ENCODE data around the gene APPBP2. TPM values are rescaled to one million over a fixed set of nuclear protein-coding genes. Genes with fewer than 3 reads are reported as not detected.

Gene APPBP2
- total and polyA plus RNA-seq, 2 of the 8 experiments (the other 6 are each of a cell fraction or from before 2014, with no cell fraction given) = 3.3 to 18.0 TPM

DNA sequence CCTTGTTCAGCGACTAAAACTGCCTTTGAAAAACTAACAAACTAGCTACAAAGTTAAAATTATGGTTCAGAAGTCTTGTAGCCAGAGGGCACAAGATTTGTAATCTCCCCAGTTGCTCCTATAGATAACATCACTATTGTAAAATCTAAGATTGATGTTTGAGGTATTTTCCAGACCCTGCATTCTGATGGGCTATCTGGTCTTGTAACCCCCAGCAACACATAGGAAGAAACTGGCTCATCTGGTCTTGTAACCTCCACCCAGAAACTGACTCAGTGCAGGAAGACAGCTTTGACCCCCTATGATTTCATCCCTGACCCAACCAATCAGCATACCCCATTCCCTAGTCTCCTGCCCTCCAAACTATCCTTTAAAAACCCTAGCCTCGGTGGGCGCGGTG lies 116.0 kb downstream of the APPBP2 start:
- H4K8ac ChIP-seq (ENCODE audit: extremely low read depth, insufficient read depth, low read length) = no peak overlapping the region
- no peak overlapping the region for H3K18ac ChIP-seq (ENCODE audit: extremely low read depth, low read length)
- no peak overlapping the region for H3K4ac ChIP-seq (replicated peaks; ENCODE audit: insufficient read length, low read depth, low read length)
- no peak overlapping the region for H3K56ac ChIP-seq (replicated peaks; ENCODE audit: insufficient read length, low read depth, low read length)
- H3K79me1 ChIP-seq (ENCODE audit: low read depth, low read length) = no peaks in the 10 kb centered on the region
- H2AFZ ChIP-seq (ENCODE audit: low read length) = no peak overlapping the region
- H4K91ac ChIP-seq (replicated peaks; ENCODE audit: insufficient read length, low read length) = no peak overlapping the region
- H3K27ac ChIP-seq (ENCODE audit: low read depth, low read length) = no peak overlapping the region
- H3K4me2 ChIP-seq (ENCODE audit: insufficient read depth in 1 of 2, low read depth in 2 of 2, low read length in 2 of 2) = no peak overlapping the region
- DNase-seq (ENCODE audit: low read depth in 1 of 2, low spot score in 2 of 2) = no peak
- no peak overlapping the region for H3K9ac ChIP-seq (replicated peaks in 1 of 4; ENCODE audit: extremely low read depth in 1 of 4, low read depth in 3 of 4, low read length in 3 of 4)
- H3K23ac ChIP-seq (ENCODE audit: insufficient read length) = no peak overlapping the region
- H2BK5ac ChIP-seq (ENCODE audit: low read depth, low read length) = no peak overlapping the region
- no peak overlapping the region for H4K5ac ChIP-seq (ENCODE audit: insufficient read length, low read depth, low read length)
- no peak overlapping the region for H3K4me3 ChIP-seq (ENCODE audit: extremely low read depth in 1 of 4, insufficient read depth in 2 of 4, low read depth in 3 of 4, low read length in 4 of 4)
- no peak overlapping the region for H2BK12ac ChIP-seq (ENCODE audit: low read depth, low read length)
- no peaks in the 10 kb centered on the region for H4K20me1 ChIP-seq (replicated peaks in 1 of 2; ENCODE audit: control insufficient read depth in 1 of 2, insufficient read depth in 2 of 2, low read length in 2 of 2)
- H3K23me2 ChIP-seq (ENCODE audit: low read depth, low read length) = no peaks in the 10 kb centered on the region
- H2BK20ac ChIP-seq (ENCODE audit: low read length) = no peak overlapping the region
- H3K79me2 ChIP-seq (ENCODE audit: control insufficient read depth in 1 of 2, insufficient read depth in 2 of 2, low read length in 2 of 2) = no peaks in the 10 kb centered on the region
- no peak overlapping the region for H2AK5ac ChIP-seq (ENCODE audit: low read depth, low read length)
- no peak overlapping the region for H3K14ac ChIP-seq (ENCODE audit: insufficient read length)
- ChIA-PET POLR2A (ENCODE audit: partially characterized antibody) (no interaction called here), CTCF (ENCODE audit: partially characterized antibody) (interaction anchor here (2.0 kb wide), 1 partner anchor 11 kb away, joined by 4 read pairs; no protein-coding TSS in a partner anchor)
- no peaks in the 10 kb centered on the region for H3K36me3 ChIP-seq (ENCODE audit: control insufficient read depth in 2 of 4, insufficient read depth in 4 of 4, low read length in 3 of 4)
- TF ChIP-seq JUN (IDR thresholded peaks at IDR 0.05; ENCODE audit: low read depth, low read length) (no peak), CREB1 (IDR thresholded peaks at IDR 0.05) (no peak), GTF2F1 (IDR thresholded peaks at IDR 0.05; ENCODE audit: borderline replicate concordance, low read depth, low read length) (no peak), TBP (IDR thresholded peaks at IDR 0.05; ENCODE audit: low read depth, low read length) (no peak)
- no peaks in the 10 kb centered on the region for H3K27me3 ChIP-seq (replicated peaks in 1 of 4; ENCODE audit: control insufficient read depth in 3 of 4, extremely low read depth in 1 of 4, insufficient read depth in 3 of 4, low read length in 3 of 4)
- H2BK120ac ChIP-seq (replicated peaks; ENCODE audit: low read depth, low read length) = no peak overlapping the region
- H3K9me3 ChIP-seq (ENCODE audit: insufficient read depth in 2 of 2, low read depth in 1 of 2, low read length in 1 of 2) = peaks cover 0 to 5% of the 10 kb centered on the region in 2 experiments; a peak in 1 of 4 replicates
- WGBS, 2 experiments (ENCODE audit: extremely low coverage in 1 of 2, insufficient coverage in 1 of 2, insufficient read length in 1 of 2, insufficient replicate concordance in 2 of 2, low coverage in 1 of 2, low lambda C conversion rate in 2 of 2, missing lambda C conversion rate in 1 of 2) = 94% methylated on average over 4 of the region's 4 CpGs; no CpG with 5 or more reads in 1 of the 2 experiments
- H3K4me1 ChIP-seq (replicated peaks in 1 of 4; ENCODE audit: control insufficient read depth in 3 of 4, insufficient read depth in 4 of 4, low read length in 3 of 4) = no peaks in the 10 kb centered on the region
- FAIRE-seq = no peak
- no peak overlapping the region for H2BK15ac ChIP-seq (ENCODE audit: low read length)

Measured in H1 (cell line).